ENCODE results near the gene EID2.

DNA sequence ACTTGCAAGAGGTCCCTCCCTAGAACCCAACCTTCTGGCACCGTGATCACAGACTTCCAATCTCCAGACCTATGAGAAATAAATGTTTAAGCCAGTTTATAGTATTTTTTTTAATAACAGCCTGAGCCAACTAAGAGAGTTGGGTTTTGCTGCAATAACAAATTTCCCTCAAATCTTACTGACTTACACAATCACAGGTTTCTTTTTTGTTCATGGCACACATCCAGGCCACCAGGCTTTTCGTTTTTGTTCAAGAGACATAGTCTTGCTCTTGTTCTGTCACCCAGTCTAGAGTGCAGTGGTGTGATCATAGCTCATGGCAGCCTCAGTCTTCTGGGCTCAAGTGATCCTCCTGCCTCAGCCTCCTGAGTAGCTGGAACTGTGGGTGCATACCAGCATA lies 27.0 kb downstream of the EID2 start:
- TF ChIP-seq GATA2 (IDR thresholded peaks at IDR 0.05; ENCODE audit: low read depth, low read length): no peak
- no peak for TF ChIP-seq GATA3 (IDR thresholded peaks at IDR 0.05; ENCODE audit: low read depth, low read length)
